GM23338 (cell line): Measurements from ENCODE around the gene ENOX1. TPM values are rescaled to one million over a fixed set of nuclear protein-coding genes. Genes with fewer than 3 reads are reported as not detected.

Source experiments
- ATAC-seq: fragments of 200-7000 bp; cut with Tn5 transposase; 3 replicates; pipeline ENCODE4 v1.9.1; 2020
- DNase-seq: peaks from one replicate; pipeline ENCODE4 v3.0.0-alpha.2; 2015; ENCODE audit warnings: low spot score
- H2AFZ ChIP-seq: fragments of 200-600 bp; sonication (generic); 2 replicates; pipeline ENCODE4 v1.8.0; 2016; ENCODE audit warnings: antibody characterized with exemption, mild to moderate bottlenecking, moderate library complexity
- H3F3A ChIP-seq: fragments of 200-600 bp; sonication (generic); replicated peaks from 2 replicates; pipeline ENCODE4 v1.8.0; 2017; ENCODE audit warnings: antibody characterized with exemption, mixed run types, low read depth
- H3K27ac ChIP-seq: fragments of 200-600 bp; sonication (generic); 2 replicates; pipeline ENCODE4 v1.6.1; 2016; ENCODE audit warnings: low read depth
- H3K27me3 ChIP-seq: fragments of 200-600 bp; sonication (generic); 2 replicates; pipeline ENCODE4 v1.8.0; 2016; ENCODE audit warnings: mild to moderate bottlenecking, mixed run types, moderate library complexity; ENCODE audit not compliant: insufficient read depth
- H3K36me3 ChIP-seq: fragments of 200-600 bp; sonication (generic); 2 replicates; pipeline ENCODE4 v1.8.0; 2016; ENCODE audit warnings: mild to moderate bottlenecking; ENCODE audit not compliant: insufficient read depth
- H3K4me1 ChIP-seq: fragments of 200-600 bp; sonication (generic); 2 replicates; pipeline ENCODE4 v1.8.0; 2016; ENCODE audit warnings: mild to moderate bottlenecking, moderate library complexity; ENCODE audit not compliant: insufficient read depth
- H3K4me2 ChIP-seq: fragments of 200-600 bp; sonication (generic); 2 replicates; pipeline ENCODE4 v1.7.1; 2017; ENCODE audit warnings: mixed run types
- H3K4me3 ChIP-seq: fragments of 200-600 bp; sonication (generic); 2 replicates; pipeline ENCODE4 v1.6.1; 2016; ENCODE audit warnings: mixed run types
- H3K79me2 ChIP-seq: fragments of 200-600 bp; sonication (generic); replicated peaks from 2 replicates; pipeline ENCODE4 v1.8.0; 2017; ENCODE audit warnings: mild to moderate bottlenecking; ENCODE audit not compliant: insufficient read depth
- H3K9me2 ChIP-seq: fragments of 200-600 bp; sonication (generic); 2 replicates; pipeline ENCODE4 v1.8.0; 2017; ENCODE audit not compliant: insufficient read depth
- H4K20me1 ChIP-seq: fragments of 200-600 bp; sonication (generic); replicated peaks from 2 replicates; pipeline ENCODE4 v1.8.0; 2017; ENCODE audit warnings: mild to moderate bottlenecking; ENCODE audit not compliant: insufficient read depth
- H3K27ac Mint-ChIP-seq: 2 replicates; pipeline ENCODE4 v1.8.0; 2020; ENCODE audit warnings: inconsistent platforms, mild to moderate bottlenecking, moderate library complexity, mixed read lengths
- H3K27me3 Mint-ChIP-seq: 3 replicates; pipeline ENCODE4 v1.8.0; 2022; ENCODE audit warnings: low read depth, mild to moderate bottlenecking, moderate library complexity, mixed read lengths, inconsistent platforms; ENCODE audit not compliant: insufficient read depth, poor library complexity
- H3K36me3 Mint-ChIP-seq: 3 replicates; pipeline ENCODE4 v1.8.0; 2021; ENCODE audit warnings: low read depth, mild to moderate bottlenecking, inconsistent platforms, moderate library complexity, mixed read lengths
- H3K4me1 Mint-ChIP-seq: 3 replicates; pipeline ENCODE4 v1.8.0; 2020; ENCODE audit warnings: mild to moderate bottlenecking, inconsistent platforms, mixed read lengths
- H3K4me3 Mint-ChIP-seq: 3 replicates; pipeline ENCODE4 v1.8.0; 2021; ENCODE audit warnings: moderate library complexity, mild to moderate bottlenecking, inconsistent platforms, mixed read lengths
- H3K9me3 Mint-ChIP-seq: 3 replicates; pipeline ENCODE4 v1.8.0; 2020; ENCODE audit warnings: moderate library complexity, mild to moderate bottlenecking, inconsistent platforms, mixed read lengths
- CREB1 ChIP-seq: fragments of 250-450 bp; sonication (Bioruptor Pico); IDR thresholded peaks from 2 replicates; pipeline ENCODE4 v1.5.0; 2020; ENCODE audit warnings: low read depth, mild to moderate bottlenecking, moderate library complexity
- EZH2 ChIP-seq: fragments of 200-600 bp; sonication (generic); IDR thresholded peaks from one replicate; pipeline ENCODE4 v1.8.0; 2017; ENCODE audit warnings: antibody characterized with exemption, mild to moderate bottlenecking, low read depth; ENCODE audit not compliant: unreplicated experiment
- EZH2phosphoT487 ChIP-seq: fragments of 200-600 bp; sonication (generic); IDR thresholded peaks from one replicate; pipeline ENCODE4 v1.8.1; 2018; ENCODE audit warnings: antibody characterized with exemption; ENCODE audit not compliant: unreplicated experiment
- JUNB ChIP-seq: IDR thresholded peaks from one replicate; pipeline ENCODE4 v1.6.1; 2016; ENCODE audit warnings: antibody characterized with exemption; ENCODE audit not compliant: unreplicated experiment
- NANOG ChIP-seq: IDR thresholded peaks from 2 replicates; pipeline ENCODE4 v1.6.1; 2016; ENCODE audit warnings: antibody characterized with exemption, borderline replicate concordance
- POLR2AphosphoS5 ChIP-seq: IDR thresholded peaks from 2 replicates; pipeline ENCODE4 v1.6.1; 2016; ENCODE audit warnings: antibody characterized with exemption, low read depth
- ZNF114 ChIP-seq: fragments of 250-450 bp; sonication (Bioruptor Pico); IDR thresholded peaks from 2 replicates; pipeline ENCODE4 v1.5.0; 2020; ENCODE audit warnings: mild to moderate bottlenecking, moderate library complexity
- ZNF331 ChIP-seq: fragments of 250-450 bp; sonication (Bioruptor Pico); IDR thresholded peaks from 2 replicates; pipeline ENCODE4 v1.5.0; 2020; ENCODE audit warnings: low read depth, mild to moderate bottlenecking, moderate library complexity
- polyA plus RNA-seq: library from polyadenylated mRNA; unstranded; fragments of >200 nt; fragmentation: Nextera tagmentation; extraction: Ambion mirVana; gene quantifications from 2 replicates; pipeline ENCODE4 v1.2.1, GENCODE V29; 2016
- total RNA-seq: library from RNA; depleted of rRNA; stranded (reverse); fragments of >200 nt; shearing (Covaris generic); gene quantifications from 2 replicates; pipeline ENCODE4 v1.2.3, GENCODE V29; 2014
- TF ChIP-seq, protein P1 (sequence below), 2 experiments: fragments of 200-600 bp in 1 of 2; sonication (generic) in 1 of 2; conservative IDR thresholded peaks; 2 replicates each; pipeline versions ENCODE4 v1.5.1 to v1.6.1; 2016 to 2017; ENCODE audit warnings: antibody characterized with exemption in 2 of 2, low read depth in 2 of 2, mild to moderate bottlenecking in 2 of 2, moderate library complexity in 1 of 2
- TF ChIP-seq, protein P2 (sequence below): IDR thresholded peaks from 2 replicates; pipeline ENCODE4 v1.6.1; 2016; ENCODE audit warnings: antibody characterized with exemption
- TF ChIP-seq, protein P3 (sequence below): fragments of 250-450 bp; sonication (Bioruptor Pico); IDR thresholded peaks from 2 replicates; pipeline ENCODE4 v1.5.0; 2020; ENCODE audit warnings: mild to moderate bottlenecking, moderate library complexity
- TF ChIP-seq, protein P4 (sequence below): IDR thresholded peaks from one replicate; pipeline ENCODE4 v1.6.1; 2018; ENCODE audit warnings: antibody characterized with exemption; ENCODE audit not compliant: unreplicated experiment

Gene ENOX1
- total and polyA plus RNA-seq, 2 experiments from 2014 or later = 0.66 to 0.81 TPM

DNA sequence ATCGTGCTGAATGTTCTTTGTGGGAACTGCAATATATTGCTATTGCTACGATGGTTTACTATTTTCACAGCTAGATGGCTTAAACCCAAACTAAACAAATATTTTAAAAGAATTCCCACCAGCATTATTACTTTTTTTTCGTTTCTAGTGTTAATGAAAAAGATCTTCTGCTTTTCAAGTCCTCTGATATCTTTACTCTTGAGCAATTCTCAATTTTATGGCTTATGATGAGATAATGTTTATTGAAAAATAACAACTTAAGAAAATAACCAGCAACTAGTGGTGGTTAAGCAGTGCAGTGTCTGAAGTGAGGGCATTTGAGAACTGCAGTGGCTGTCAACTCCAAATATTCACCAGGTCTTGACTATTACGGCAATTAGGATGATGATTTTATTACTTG lies 360.4 kb downstream of the ENOX1 start:
- H3K79me2 ChIP-seq = no peaks in the 10 kb centered on the region
- peaks cover 53% of the 10 kb centered on the region for H3K4me1 Mint-ChIP-seq
- TF ChIP-seq, protein P1, sequence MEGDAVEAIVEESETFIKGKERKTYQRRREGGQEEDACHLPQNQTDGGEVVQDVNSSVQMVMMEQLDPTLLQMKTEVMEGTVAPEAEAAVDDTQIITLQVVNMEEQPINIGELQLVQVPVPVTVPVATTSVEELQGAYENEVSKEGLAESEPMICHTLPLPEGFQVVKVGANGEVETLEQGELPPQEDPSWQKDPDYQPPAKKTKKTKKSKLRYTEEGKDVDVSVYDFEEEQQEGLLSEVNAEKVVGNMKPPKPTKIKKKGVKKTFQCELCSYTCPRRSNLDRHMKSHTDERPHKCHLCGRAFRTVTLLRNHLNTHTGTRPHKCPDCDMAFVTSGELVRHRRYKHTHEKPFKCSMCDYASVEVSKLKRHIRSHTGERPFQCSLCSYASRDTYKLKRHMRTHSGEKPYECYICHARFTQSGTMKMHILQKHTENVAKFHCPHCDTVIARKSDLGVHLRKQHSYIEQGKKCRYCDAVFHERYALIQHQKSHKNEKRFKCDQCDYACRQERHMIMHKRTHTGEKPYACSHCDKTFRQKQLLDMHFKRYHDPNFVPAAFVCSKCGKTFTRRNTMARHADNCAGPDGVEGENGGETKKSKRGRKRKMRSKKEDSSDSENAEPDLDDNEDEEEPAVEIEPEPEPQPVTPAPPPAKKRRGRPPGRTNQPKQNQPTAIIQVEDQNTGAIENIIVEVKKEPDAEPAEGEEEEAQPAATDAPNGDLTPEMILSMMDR (conservative IDR thresholded peaks at IDR 0.05; ENCODE audit: low read depth in 2 of 2) = no peak
- TF ChIP-seq EZH2phosphoT487 = no peak
- TF ChIP-seq POLR2AphosphoS5 = no peak
- TF ChIP-seq, protein P2, sequence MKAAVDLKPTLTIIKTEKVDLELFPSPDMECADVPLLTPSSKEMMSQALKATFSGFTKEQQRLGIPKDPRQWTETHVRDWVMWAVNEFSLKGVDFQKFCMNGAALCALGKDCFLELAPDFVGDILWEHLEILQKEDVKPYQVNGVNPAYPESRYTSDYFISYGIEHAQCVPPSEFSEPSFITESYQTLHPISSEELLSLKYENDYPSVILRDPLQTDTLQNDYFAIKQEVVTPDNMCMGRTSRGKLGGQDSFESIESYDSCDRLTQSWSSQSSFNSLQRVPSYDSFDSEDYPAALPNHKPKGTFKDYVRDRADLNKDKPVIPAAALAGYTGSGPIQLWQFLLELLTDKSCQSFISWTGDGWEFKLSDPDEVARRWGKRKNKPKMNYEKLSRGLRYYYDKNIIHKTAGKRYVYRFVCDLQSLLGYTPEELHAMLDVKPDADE = no peak
- no peak for TF ChIP-seq JUNB
- TF ChIP-seq, protein P3, sequence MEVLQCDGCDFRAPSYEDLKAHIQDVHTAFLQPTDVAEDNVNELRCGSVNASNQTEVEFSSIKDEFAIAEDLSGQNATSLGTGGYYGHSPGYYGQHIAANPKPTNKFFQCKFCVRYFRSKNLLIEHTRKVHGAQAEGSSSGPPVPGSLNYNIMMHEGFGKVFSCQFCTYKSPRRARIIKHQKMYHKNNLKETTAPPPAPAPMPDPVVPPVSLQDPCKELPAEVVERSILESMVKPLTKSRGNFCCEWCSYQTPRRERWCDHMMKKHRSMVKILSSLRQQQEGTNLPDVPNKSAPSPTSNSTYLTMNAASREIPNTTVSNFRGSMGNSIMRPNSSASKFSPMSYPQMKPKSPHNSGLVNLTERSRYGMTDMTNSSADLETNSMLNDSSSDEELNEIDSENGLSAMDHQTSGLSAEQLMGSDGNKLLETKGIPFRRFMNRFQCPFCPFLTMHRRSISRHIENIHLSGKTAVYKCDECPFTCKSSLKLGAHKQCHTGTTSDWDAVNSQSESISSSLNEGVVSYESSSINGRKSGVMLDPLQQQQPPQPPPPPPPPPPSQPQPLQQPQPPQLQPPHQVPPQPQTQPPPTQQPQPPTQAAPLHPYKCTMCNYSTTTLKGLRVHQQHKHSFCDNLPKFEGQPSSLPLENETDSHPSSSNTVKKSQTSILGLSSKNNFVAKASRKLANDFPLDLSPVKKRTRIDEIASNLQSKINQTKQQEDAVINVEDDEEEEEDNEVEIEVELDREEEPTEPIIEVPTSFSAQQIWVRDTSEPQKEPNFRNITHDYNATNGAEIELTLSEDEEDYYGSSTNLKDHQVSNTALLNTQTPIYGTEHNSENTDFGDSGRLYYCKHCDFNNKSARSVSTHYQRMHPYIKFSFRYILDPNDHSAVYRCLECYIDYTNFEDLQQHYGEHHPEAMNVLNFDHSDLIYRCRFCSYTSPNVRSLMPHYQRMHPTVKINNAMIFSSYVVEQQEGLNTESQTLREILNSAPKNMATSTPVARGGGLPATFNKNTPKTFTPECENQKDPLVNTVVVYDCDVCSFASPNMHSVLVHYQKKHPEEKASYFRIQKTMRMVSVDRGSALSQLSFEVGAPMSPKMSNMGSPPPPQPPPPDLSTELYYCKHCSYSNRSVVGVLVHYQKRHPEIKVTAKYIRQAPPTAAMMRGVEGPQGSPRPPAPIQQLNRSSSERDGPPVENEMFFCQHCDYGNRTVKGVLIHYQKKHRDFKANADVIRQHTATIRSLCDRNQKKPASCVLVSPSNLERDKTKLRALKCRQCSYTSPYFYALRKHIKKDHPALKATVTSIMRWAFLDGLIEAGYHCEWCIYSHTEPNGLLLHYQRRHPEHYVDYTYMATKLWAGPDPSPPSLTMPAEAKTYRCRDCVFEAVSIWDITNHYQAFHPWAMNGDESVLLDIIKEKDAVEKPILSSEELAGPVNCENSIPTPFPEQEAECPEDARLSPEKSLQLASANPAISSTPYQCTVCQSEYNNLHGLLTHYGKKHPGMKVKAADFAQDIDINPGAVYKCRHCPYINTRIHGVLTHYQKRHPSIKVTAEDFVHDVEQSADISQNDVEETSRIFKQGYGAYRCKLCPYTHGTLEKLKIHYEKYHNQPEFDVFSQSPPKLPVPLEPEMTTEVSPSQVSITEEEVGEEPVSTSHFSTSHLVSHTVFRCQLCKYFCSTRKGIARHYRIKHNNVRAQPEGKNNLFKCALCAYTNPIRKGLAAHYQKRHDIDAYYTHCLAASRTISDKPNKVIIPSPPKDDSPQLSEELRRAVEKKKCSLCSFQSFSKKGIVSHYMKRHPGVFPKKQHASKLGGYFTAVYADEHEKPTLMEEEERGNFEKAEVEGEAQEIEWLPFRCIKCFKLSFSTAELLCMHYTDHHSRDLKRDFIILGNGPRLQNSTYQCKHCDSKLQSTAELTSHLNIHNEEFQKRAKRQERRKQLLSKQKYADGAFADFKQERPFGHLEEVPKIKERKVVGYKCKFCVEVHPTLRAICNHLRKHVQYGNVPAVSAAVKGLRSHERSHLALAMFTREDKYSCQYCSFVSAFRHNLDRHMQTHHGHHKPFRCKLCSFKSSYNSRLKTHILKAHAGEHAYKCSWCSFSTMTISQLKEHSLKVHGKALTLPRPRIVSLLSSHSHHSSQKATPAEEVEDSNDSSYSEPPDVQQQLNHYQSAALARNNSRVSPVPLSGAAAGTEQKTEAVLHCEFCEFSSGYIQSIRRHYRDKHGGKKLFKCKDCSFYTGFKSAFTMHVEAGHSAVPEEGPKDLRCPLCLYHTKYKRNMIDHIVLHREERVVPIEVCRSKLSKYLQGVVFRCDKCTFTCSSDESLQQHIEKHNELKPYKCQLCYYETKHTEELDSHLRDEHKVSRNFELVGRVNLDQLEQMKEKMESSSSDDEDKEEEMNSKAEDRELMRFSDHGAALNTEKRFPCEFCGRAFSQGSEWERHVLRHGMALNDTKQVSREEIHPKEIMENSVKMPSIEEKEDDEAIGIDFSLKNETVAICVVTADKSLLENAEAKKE (CRISPR knock-in tag) = no peak
- TF ChIP-seq, protein P4, sequence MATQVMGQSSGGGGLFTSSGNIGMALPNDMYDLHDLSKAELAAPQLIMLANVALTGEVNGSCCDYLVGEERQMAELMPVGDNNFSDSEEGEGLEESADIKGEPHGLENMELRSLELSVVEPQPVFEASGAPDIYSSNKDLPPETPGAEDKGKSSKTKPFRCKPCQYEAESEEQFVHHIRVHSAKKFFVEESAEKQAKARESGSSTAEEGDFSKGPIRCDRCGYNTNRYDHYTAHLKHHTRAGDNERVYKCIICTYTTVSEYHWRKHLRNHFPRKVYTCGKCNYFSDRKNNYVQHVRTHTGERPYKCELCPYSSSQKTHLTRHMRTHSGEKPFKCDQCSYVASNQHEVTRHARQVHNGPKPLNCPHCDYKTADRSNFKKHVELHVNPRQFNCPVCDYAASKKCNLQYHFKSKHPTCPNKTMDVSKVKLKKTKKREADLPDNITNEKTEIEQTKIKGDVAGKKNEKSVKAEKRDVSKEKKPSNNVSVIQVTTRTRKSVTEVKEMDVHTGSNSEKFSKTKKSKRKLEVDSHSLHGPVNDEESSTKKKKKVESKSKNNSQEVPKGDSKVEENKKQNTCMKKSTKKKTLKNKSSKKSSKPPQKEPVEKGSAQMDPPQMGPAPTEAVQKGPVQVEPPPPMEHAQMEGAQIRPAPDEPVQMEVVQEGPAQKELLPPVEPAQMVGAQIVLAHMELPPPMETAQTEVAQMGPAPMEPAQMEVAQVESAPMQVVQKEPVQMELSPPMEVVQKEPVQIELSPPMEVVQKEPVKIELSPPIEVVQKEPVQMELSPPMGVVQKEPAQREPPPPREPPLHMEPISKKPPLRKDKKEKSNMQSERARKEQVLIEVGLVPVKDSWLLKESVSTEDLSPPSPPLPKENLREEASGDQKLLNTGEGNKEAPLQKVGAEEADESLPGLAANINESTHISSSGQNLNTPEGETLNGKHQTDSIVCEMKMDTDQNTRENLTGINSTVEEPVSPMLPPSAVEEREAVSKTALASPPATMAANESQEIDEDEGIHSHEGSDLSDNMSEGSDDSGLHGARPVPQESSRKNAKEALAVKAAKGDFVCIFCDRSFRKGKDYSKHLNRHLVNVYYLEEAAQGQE = no peak
- TF ChIP-seq ZNF114 (CRISPR knock-in tag) = no peak
- TF ChIP-seq NANOG = no peak
- no peak for TF ChIP-seq EZH2
- TF ChIP-seq ZNF331 (CRISPR knock-in tag) = no peak
- no peak for TF ChIP-seq CREB1 (CRISPR knock-in tag)
- no peak overlapping the region for H3K4me3 ChIP-seq
- H3K27ac Mint-ChIP-seq = no peak overlapping the region; the same call in 1 of the 2 replicates
- no peak overlapping the region for H3K4me2 ChIP-seq
- no peaks in the 10 kb centered on the region for H3K27me3 Mint-ChIP-seq
- no peaks in the 10 kb centered on the region for H3F3A ChIP-seq
- no peak for ATAC-seq
- H3K27me3 ChIP-seq = no peaks in the 10 kb centered on the region
- H3K36me3 ChIP-seq = no peaks in the 10 kb centered on the region
- no peaks in the 10 kb centered on the region for H3K9me3 Mint-ChIP-seq
- H3K9me2 ChIP-seq = peaks cover 5% of the 10 kb centered on the region; the same call in 1 of the 2 replicates
- no peak for DNase-seq
- H3K4me1 ChIP-seq = peaks cover 41% of the 10 kb centered on the region
- H4K20me1 ChIP-seq = no peaks in the 10 kb centered on the region
- H3K27ac ChIP-seq = no peak overlapping the region
- no peaks in the 10 kb centered on the region for H3K36me3 Mint-ChIP-seq
- H3K4me3 Mint-ChIP-seq = no peak overlapping the region
- H2AFZ ChIP-seq = no peak overlapping the region
